ENCODE data around the gene MATCAP1. TPM values are rescaled to one million over a fixed set of nuclear protein-coding genes. Genes with fewer than 3 reads are reported as not detected.

MATCAP1 gene
- total and polyA plus RNA-seq, 7 donors, result 4.2 to 9.7 (median 6.5) TPM

DNA sequence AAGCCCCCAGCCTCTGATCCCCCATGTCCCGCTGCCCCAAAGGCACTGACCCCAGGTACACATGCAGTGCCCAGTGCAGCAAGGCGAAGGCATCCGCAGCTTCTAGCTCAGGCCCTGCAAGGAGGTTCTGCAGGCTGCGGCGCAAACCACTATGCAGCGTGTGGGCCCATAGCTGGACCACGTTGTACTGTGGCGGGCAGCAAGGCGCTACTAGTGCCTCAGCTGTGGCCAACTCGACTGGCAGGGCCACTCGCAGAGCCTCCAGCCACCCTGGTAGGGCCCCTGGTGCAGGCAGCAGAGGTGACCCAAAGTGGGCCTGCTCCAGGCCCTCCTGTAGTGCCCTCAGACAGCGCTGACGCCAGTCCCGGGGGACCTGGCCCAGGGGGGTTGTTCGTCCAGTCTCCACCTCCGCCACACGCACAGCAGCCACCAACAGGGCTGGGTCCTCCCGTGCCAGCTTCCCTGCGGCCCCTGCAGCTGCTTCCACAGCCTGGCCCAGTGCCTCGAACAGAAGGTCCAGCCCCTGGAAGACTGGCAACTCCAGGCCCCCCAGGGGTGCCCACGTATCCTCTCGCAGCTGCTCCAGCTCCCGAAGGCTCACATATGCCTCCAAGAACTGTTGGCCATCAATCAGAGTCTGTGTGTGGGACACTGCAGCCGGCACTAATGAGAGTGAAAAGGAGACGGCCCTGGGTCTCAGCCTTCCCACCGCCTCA is 3.6 kb upstream of the MATCAP1 start:
- no peak overlapping the region for H3K4me3 ChIP-seq
- H3K4me1 ChIP-seq, result peaks cover 35% of the 10 kb centered on the region
- intact Hi-C loops (cut with DNase I), result no loop called here
- TF ChIP-seq, protein P1, sequence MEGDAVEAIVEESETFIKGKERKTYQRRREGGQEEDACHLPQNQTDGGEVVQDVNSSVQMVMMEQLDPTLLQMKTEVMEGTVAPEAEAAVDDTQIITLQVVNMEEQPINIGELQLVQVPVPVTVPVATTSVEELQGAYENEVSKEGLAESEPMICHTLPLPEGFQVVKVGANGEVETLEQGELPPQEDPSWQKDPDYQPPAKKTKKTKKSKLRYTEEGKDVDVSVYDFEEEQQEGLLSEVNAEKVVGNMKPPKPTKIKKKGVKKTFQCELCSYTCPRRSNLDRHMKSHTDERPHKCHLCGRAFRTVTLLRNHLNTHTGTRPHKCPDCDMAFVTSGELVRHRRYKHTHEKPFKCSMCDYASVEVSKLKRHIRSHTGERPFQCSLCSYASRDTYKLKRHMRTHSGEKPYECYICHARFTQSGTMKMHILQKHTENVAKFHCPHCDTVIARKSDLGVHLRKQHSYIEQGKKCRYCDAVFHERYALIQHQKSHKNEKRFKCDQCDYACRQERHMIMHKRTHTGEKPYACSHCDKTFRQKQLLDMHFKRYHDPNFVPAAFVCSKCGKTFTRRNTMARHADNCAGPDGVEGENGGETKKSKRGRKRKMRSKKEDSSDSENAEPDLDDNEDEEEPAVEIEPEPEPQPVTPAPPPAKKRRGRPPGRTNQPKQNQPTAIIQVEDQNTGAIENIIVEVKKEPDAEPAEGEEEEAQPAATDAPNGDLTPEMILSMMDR (IDR thresholded peaks at IDR 0.05), result no peak
- H3K27me3 ChIP-seq (ENCODE audit: insufficient read depth in 3 of 3, low read length in 2 of 3), result no peaks in the 10 kb centered on the region
- 53 to 59% (median 53%) methylated on average over 26 of the region's 26 CpGs for WGBS, 3 donors
- peak in 1 of 2 donors; percentile 52 for DNase-seq
- no peak for ATAC-seq
- no peaks in the 10 kb centered on the region for H3K9me3 ChIP-seq
- no peak overlapping the region for H3K27ac ChIP-seq
- H3K36me3 ChIP-seq (ENCODE audit: insufficient read depth in 1 of 2, low read depth in 1 of 2), result no peaks in the 10 kb centered on the region

DNA sequence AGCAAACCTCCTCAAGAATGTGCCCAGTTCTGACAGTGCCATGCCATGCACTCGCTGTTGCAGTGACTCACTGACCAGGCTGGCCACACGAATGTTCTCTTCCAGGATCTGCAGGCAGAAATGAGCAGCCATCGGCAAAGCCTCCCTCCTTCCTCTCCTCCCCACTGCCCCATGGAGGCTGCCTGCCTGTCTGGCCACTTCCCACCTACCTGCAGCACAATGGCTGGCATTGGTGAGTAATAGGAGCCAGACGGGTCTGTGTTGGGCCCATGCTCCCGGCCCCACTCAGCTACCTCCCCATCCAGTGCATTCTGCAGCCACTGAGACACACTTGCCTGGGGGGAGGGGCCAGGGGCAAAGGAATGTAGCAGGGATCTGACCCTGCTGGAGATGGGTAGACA is 2.8 kb upstream of the MATCAP1 start:
- intact Hi-C loops (cut with DNase I), result no loop called here
- TF ChIP-seq, protein P1 (IDR thresholded peaks at IDR 0.05), result no peak
- Histone ChIP-seq H3K4me1 (peaks cover 34% of the 10 kb centered on the region), H3K9me3 (no peaks in the 10 kb centered on the region), H3K27me3 (ENCODE audit: insufficient read depth in 3 of 3, low read length in 2 of 3) (no peaks in the 10 kb centered on the region), H3K36me3 (ENCODE audit: insufficient read depth in 1 of 2, low read depth in 1 of 2) (no peaks in the 10 kb centered on the region), H3K4me3 (no peak overlapping the region), H3K27ac (no peak overlapping the region)
- DNase-seq (no peak), ATAC-seq (no peak)
- WGBS, 3 donors, result 42 to 50% (median 42%) methylated on average over 5 of the region's 5 CpGs

DNA sequence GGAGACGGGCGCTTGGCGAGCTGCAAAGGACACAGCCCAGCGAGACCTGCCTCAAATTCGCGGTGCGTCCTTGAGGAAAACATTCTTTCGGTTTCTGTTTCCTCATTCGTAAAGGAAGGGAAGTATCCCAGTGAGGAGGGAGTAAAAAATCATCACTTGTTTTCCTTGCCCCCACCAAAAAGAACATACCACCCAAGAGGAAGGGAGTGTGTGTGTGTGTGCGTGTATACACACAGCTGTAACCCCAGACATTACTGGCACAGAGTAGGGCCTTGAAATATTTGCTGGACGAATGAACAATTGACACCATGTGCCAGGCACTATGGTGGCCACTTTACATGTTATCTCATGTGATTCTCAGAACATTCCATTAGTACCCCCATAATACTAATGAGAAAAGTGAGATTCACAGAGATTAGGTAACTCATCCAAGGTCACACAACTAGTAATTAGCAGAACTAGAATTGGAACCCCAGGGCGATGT is 1.9 kb upstream of the MATCAP1 start:
- 9 to 11% (median 9%) methylated on average over 12 of the region's 12 CpGs for WGBS, 3 donors
- Histone ChIP-seq H3K36me3 (ENCODE audit: insufficient read depth in 1 of 2, low read depth in 1 of 2) (no peaks in the 10 kb centered on the region), H3K27ac (no peak overlapping the region), H3K4me1 (peaks cover 29% of the 10 kb centered on the region), H3K27me3 (ENCODE audit: insufficient read depth in 3 of 3, low read length in 2 of 3) (no peaks in the 10 kb centered on the region), H3K4me3 (peak overlapping the region; percentile 95), H3K9me3 (no peaks in the 10 kb centered on the region)
- no peak for ATAC-seq
- DNase-seq, result no peak
- TF ChIP-seq, protein P1 (IDR thresholded peaks at IDR 0.05), result no peak
- intact Hi-C loops (cut with DNase I), result loop anchor here in 1 of 2 donors (1.0 kb wide), 1 partner anchor 208 kb away; no protein-coding TSS in a partner anchor

DNA sequence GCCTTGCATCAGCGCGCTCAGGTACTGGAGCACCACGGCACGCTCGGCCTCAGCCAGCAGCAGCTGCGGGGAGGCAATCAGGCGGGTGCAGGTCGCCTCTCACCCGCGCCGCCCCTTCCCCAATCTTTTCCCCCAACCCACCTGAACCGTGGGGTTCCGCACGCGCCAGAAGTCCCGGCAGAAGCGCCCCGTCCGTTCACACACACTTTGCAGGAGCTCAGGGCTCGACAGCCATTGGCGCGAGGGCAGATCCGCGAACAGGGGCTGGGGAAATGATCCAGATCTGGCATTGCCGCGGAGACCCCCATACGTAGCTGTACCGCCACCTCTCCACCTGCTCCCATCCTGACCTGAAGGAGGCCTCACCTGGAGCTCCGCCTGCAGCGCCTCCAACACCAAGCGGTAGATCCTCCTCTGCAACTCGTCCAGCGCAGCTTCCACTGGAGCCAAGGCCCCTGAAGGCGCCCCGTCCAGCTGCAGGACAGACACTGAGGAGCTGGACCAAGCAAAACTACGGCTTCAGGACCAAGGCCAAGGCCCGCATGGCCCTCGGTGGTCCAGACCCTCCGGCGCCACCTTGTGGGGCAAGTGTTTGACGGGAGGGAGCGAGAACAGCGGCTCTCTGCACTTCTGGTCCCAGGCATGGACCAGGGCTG is 1.4 kb upstream of the MATCAP1 start:
- Histone ChIP-seq H3K27ac (no peak overlapping the region), H3K4me3 (peak overlapping the region; percentile 95), H3K9me3 (no peaks in the 10 kb centered on the region), H3K27me3 (ENCODE audit: insufficient read depth in 3 of 3, low read length in 2 of 3) (no peaks in the 10 kb centered on the region), H3K36me3 (ENCODE audit: insufficient read depth in 1 of 2, low read depth in 1 of 2) (no peaks in the 10 kb centered on the region), H3K4me1 (peaks cover 29% of the 10 kb centered on the region)
- intact Hi-C loops (cut with DNase I), result loop anchor here in 1 of 2 donors (1.0 kb wide), 1 partner anchor 208 kb away; no protein-coding TSS in a partner anchor
- ATAC-seq (peak; percentile 54 to 70 (median 63)), DNase-seq (peak; percentile 94 to 97)
- WGBS, 3 donors, result 14 to 16% (median 14%) methylated on average over 41 to 43 of the region's 43 CpGs
- TF ChIP-seq, protein P1 (IDR thresholded peaks at IDR 0.05), result peak; percentile 87
